ENCODE measurements around the gene SIGLEC11.

GRCh38 chr19:49920624-49921363 is 40.2 kb downstream of the SIGLEC11 start:
- TF ChIP-seq CTCF (IDR thresholded peaks at IDR 0.05) (no peak), EZH2 (IDR thresholded peaks at IDR 0.05; ENCODE audit: borderline replicate concordance, insufficient read depth, low read depth, low read length, poor library complexity, severe bottlenecking) (no peak)
